Measurements from ENCODE around the gene ST6GAL1. TPM values are rescaled to one million over a fixed set of nuclear protein-coding genes. Genes with fewer than 3 reads are reported as not detected.
"Not testable (repeated sequence)": the region's sequence is repeated elsewhere in the genome, so short reads cannot be mapped to it uniquely, and the experiment has no call there.

ST6GAL1 gene
- total RNA-seq, 6 experiments from 2014 or later, result 389 to 574 (median 483) TPM

GRCh38 chr3:186886202-186886981 is 43.9 kb upstream of the ST6GAL1 start:
- WGBS (ENCODE audit: insufficient coverage, low coverage, low lambda C conversion rate, missing lambda C conversion rate), result 88% methylated on average over 4 of the region's 5 CpGs
- Histone ChIP-seq H3K4me1 (no peaks in the 10 kb centered on the region), H3K27ac (no peak overlapping the region), H3K4me3 (no peak overlapping the region), H3K36me3 (no peaks in the 10 kb centered on the region), H3K27me3 (no peaks in the 10 kb centered on the region), H3K9me3 (no peaks in the 10 kb centered on the region)
- intact Hi-C loops (cut with DNase I), result no loop called here
- TF ChIP-seq POLR2A (IDR thresholded peaks at IDR 0.05) (no peak), CTCF (IDR thresholded peaks at IDR 0.05) (no peak)
- no peak for ATAC-seq
- DNase-seq, result no peak

GRCh38 chr3:186887507-186887938 is 42.8 kb upstream of the ST6GAL1 start:
- WGBS (ENCODE audit: insufficient coverage, low coverage, low lambda C conversion rate, missing lambda C conversion rate), result no CpG with 5 or more reads among the region's 5 CpGs
- DNase-seq; H3K9me3 ChIP-seq; intact Hi-C loops (cut with DNase I); H3K4me3 ChIP-seq; H3K27ac ChIP-seq; ATAC-seq; H3K27me3 ChIP-seq; H3K36me3 ChIP-seq; H3K4me1 ChIP-seq: not testable (repeated sequence)

GRCh38 chr3:186888569-186888968 is 41.8 kb upstream of the ST6GAL1 start:
- TF ChIP-seq POLR2A (IDR thresholded peaks at IDR 0.05), result no peak
- no peak for TF ChIP-seq CTCF (IDR thresholded peaks at IDR 0.05)
- Histone ChIP-seq H3K36me3 (no peaks in the 10 kb centered on the region), H3K27ac (no peak overlapping the region), H3K27me3 (no peaks in the 10 kb centered on the region), H3K9me3 (no peaks in the 10 kb centered on the region), H3K4me1 (no peaks in the 10 kb centered on the region), H3K4me3 (no peak overlapping the region)
- ATAC-seq, result no peak
- DNase-seq, result no peak
- 52% methylated on average over 6 of the region's 6 CpGs for WGBS (ENCODE audit: insufficient coverage, low coverage, low lambda C conversion rate, missing lambda C conversion rate)
- intact Hi-C loops (cut with DNase I), result no loop called here

- H3K27ac ChIP-seq; H3K4me3 ChIP-seq; H3K9me3 ChIP-seq; ATAC-seq; H3K4me1 ChIP-seq; DNase-seq; H3K27me3 ChIP-seq; intact Hi-C loops (cut with DNase I); H3K36me3 ChIP-seq: not testable (repeated sequence)
- 93% methylated on average over 2 of the region's 4 CpGs for WGBS (ENCODE audit: insufficient coverage, low coverage, low lambda C conversion rate, missing lambda C conversion rate)
Observed at GRCh38 chr3:186889698-186890097, 40.6 kb upstream of the ST6GAL1 start.

GRCh38 chr3:186890911-186891310 is 39.4 kb upstream of the ST6GAL1 start:
- Histone ChIP-seq H3K4me1 (no peaks in the 10 kb centered on the region), H3K9me3 (no peaks in the 10 kb centered on the region), H3K27me3 (no peaks in the 10 kb centered on the region), H3K4me3 (no peak overlapping the region), H3K27ac (no peak overlapping the region), H3K36me3 (no peaks in the 10 kb centered on the region)
- no peak for TF ChIP-seq POLR2A (IDR thresholded peaks at IDR 0.05)
- no peak for TF ChIP-seq CTCF (IDR thresholded peaks at IDR 0.05)
- ATAC-seq (no peak), DNase-seq (no peak)
- intact Hi-C loops (cut with DNase I), result no loop called here

- H3K4me1 ChIP-seq; H3K36me3 ChIP-seq; H3K9me3 ChIP-seq; DNase-seq; H3K27me3 ChIP-seq; H3K4me3 ChIP-seq; H3K27ac ChIP-seq; ATAC-seq; intact Hi-C loops (cut with DNase I): not testable (repeated sequence)
- WGBS (ENCODE audit: insufficient coverage, low coverage, low lambda C conversion rate, missing lambda C conversion rate), result no CpG with 5 or more reads among the region's 2 CpGs
Observed at GRCh38 chr3:186893071-186893470, 37.3 kb upstream of the ST6GAL1 start.
